Activated T-helper 1 cell treated with Interleukin-2 at 50 U/mL for 16 hours (primary cell): ENCODE measurements around the gene THAP8.

Source experiments
- DNase-seq: peaks from one replicate; pipeline ENCODE4 v3.0.0-alpha.2; 2020; ENCODE audit warnings: low read depth

THAP8 gene

GRCh38 chr19:36054119-36054732 lies at the start of gene THAP8:
THAP8 (minus strand) TSS chr19:36054285; CDS start chr19:36054217, 68 bp downstream.
- peak; percentile 99 for DNase-seq

GRCh38 chr19:36103040-36103626 lies 49.0 kb upstream of the THAP8 start:
- no peak for DNase-seq

GRCh38 chr19:36101550-36102327 lies 47.7 kb upstream of the THAP8 start:
- no peak for DNase-seq

- no peak for DNase-seq
Measured at GRCh38 chr19:36100476-36100875, 46.4 kb upstream of the THAP8 start.

- DNase-seq, result no peak
Measured at GRCh38 chr19:36099166-36099785, 45.2 kb upstream of the THAP8 start.

GRCh38 chr19:36097036-36097435 lies 43.0 kb upstream of the THAP8 start:
- no peak for DNase-seq

GRCh38 chr19:36093687-36094086 lies 39.6 kb upstream of the THAP8 start:
- no peak for DNase-seq

- no peak for DNase-seq
Measured at GRCh38 chr19:36093146-36093662, 39.1 kb upstream of the THAP8 start.

GRCh38 chr19:36092566-36092965 lies 38.5 kb upstream of the THAP8 start:
- no peak for DNase-seq

GRCh38 chr19:36090910-36091695 lies 37.0 kb upstream of the THAP8 start:
- DNase-seq, result no peak

GRCh38 chr19:36089847-36090246 lies 35.8 kb upstream of the THAP8 start:
- no peak for DNase-seq

GRCh38 chr19:36086326-36086725 lies 32.2 kb upstream of the THAP8 start:
- DNase-seq, result no peak

GRCh38 chr19:36084231-36085009 lies 30.3 kb upstream of the THAP8 start:
- no peak for DNase-seq

GRCh38 chr19:36082916-36083315 lies 28.8 kb upstream of the THAP8 start:
- DNase-seq, result no peak

- DNase-seq, result no peak
Measured at GRCh38 chr19:36081894-36082293, 27.8 kb upstream of the THAP8 start.

GRCh38 chr19:36081385-36081784 lies 27.3 kb upstream of the THAP8 start:
- DNase-seq, result no peak

- no peak for DNase-seq
Measured at GRCh38 chr19:36079389-36079945, 25.4 kb upstream of the THAP8 start.

GRCh38 chr19:36073121-36073876 lies 19.2 kb upstream of the THAP8 start:
- no peak for DNase-seq

GRCh38 chr19:36072081-36072480 lies 18.0 kb upstream of the THAP8 start:
- no peak for DNase-seq
